Ishikawa (cell line): Measurements from ENCODE around the gene SCAP.

Experiments used
- CEBPB ChIP-seq: IDR thresholded peaks from 2 replicates; pipeline ENCODE4 v1.6.1; 2012
- CREB1 ChIP-seq: IDR thresholded peaks from 2 replicates; pipeline ENCODE4 v1.6.1; 2012; ENCODE audit warnings: low read depth
- EGR1 ChIP-seq: IDR thresholded peaks from 2 replicates; pipeline ENCODE4 v1.6.1; 2012
- EP300 ChIP-seq: IDR thresholded peaks from 2 replicates; pipeline ENCODE4 v1.6.1; 2012; ENCODE audit warnings: borderline replicate concordance
- FOXM1 ChIP-seq: IDR thresholded peaks from 2 replicates; pipeline ENCODE4 v1.6.1; 2012; ENCODE audit warnings: low read depth, borderline replicate concordance
- NFIC ChIP-seq: IDR thresholded peaks from 2 replicates; pipeline ENCODE4 v1.6.1; 2012
- RAD21 ChIP-seq: IDR thresholded peaks from 2 replicates; pipeline ENCODE4 v1.6.1; 2012; ENCODE audit warnings: low read depth
- TAF1 ChIP-seq: IDR thresholded peaks from 2 replicates; pipeline ENCODE4 v1.6.1; 2012; ENCODE audit warnings: low read depth, mild to moderate bottlenecking
- TCF12 ChIP-seq: IDR thresholded peaks from 2 replicates; pipeline ENCODE4 v1.6.1; 2012; ENCODE audit warnings: low read depth
- TEAD4 ChIP-seq: IDR thresholded peaks from 2 replicates; pipeline ENCODE4 v1.6.1; 2012
- USF1 ChIP-seq: IDR thresholded peaks from 2 replicates; pipeline ENCODE4 v1.6.1; 2012
- YY1 ChIP-seq: IDR thresholded peaks from 2 replicates; pipeline ENCODE4 v1.6.1; 2012; ENCODE audit warnings: low read depth
- ZBTB7A ChIP-seq: IDR thresholded peaks from 2 replicates; pipeline ENCODE4 v1.6.1; 2012; ENCODE audit warnings: low read depth
- TF ChIP-seq, protein P1 (sequence below): IDR thresholded peaks from 2 replicates; pipeline ENCODE4 v1.6.1; 2012; ENCODE audit warnings: low read depth, mild to moderate bottlenecking
- TF ChIP-seq, protein P2 (sequence below): IDR thresholded peaks from 2 replicates; pipeline ENCODE4 v1.6.1; 2012

The SCAP gene

DNA sequence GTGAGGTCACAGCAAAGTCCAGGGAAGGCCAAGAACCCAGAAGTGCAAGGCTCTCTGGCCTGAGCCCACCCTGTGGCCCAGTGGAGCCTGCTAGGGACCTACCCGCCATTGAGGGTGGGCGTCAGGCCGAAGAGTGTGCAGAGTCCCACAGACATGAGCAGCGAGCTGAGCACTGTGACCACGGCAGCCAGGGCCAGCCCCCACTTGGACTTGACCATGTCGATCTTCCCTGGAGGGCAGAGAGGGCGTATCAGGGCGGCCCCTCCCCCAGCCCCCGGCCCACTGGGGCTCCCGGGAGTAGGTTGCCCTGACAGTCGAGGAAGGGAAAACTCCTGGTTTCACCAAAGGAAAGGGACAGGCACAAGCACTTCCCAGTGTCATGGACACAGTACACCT lies 50.4 kb downstream of the SCAP start:
- TF ChIP-seq CREB1 (no peak), FOXM1 (no peak), YY1 (no peak), CEBPB (no peak), EP300 (no peak), TAF1 (no peak), USF1 (no peak), TEAD4 (no peak), NFIC (no peak), ZBTB7A (no peak), TCF12 (no peak), EGR1 (no peak), RAD21 (no peak)
- TF ChIP-seq, protein P1, sequence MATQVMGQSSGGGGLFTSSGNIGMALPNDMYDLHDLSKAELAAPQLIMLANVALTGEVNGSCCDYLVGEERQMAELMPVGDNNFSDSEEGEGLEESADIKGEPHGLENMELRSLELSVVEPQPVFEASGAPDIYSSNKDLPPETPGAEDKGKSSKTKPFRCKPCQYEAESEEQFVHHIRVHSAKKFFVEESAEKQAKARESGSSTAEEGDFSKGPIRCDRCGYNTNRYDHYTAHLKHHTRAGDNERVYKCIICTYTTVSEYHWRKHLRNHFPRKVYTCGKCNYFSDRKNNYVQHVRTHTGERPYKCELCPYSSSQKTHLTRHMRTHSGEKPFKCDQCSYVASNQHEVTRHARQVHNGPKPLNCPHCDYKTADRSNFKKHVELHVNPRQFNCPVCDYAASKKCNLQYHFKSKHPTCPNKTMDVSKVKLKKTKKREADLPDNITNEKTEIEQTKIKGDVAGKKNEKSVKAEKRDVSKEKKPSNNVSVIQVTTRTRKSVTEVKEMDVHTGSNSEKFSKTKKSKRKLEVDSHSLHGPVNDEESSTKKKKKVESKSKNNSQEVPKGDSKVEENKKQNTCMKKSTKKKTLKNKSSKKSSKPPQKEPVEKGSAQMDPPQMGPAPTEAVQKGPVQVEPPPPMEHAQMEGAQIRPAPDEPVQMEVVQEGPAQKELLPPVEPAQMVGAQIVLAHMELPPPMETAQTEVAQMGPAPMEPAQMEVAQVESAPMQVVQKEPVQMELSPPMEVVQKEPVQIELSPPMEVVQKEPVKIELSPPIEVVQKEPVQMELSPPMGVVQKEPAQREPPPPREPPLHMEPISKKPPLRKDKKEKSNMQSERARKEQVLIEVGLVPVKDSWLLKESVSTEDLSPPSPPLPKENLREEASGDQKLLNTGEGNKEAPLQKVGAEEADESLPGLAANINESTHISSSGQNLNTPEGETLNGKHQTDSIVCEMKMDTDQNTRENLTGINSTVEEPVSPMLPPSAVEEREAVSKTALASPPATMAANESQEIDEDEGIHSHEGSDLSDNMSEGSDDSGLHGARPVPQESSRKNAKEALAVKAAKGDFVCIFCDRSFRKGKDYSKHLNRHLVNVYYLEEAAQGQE, result no peak
- TF ChIP-seq, protein P2, sequence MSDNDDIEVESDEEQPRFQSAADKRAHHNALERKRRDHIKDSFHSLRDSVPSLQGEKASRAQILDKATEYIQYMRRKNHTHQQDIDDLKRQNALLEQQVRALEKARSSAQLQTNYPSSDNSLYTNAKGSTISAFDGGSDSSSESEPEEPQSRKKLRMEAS, result no peak

DNA sequence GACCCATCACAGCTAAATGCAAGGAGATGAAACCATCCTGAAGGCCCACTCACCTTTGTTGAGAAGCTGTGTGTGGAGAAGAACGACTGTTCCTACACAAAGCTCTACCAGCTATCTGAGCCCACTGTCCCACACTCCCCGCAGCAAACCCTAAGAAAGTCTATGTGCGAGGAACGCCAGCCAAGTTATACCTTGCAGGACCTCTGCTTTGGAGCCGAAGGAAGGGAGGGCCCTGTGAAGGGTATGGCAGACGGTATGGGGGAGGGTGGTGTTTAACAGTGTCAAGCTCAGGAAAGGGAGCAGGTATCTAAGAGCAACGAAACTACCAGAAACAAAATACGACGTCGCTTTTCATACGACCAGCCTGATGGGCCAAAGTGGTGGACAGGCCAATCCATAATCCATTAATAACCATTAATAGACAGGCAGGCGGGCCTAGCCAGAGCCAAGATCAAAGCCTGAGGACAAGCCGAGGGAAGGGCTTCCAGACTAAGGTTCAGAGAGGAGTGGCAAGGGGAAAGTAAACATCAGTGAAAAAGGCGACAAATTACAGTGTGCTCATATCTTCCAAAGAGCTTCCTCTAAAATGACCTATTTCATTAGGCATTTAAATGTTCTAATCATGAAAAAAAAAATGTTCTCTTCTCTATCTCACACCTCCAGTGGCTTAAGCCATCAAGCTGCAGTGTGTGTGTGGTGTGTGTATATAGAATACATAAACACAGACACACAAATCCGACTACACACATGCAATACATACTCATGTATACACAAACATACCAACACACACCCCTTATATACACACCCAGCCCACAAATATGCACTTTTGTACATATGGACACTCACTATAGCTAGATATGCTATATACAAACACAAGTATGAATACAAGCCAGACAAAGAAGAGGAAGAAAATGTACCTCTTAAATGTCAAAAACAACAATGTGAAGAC lies 51.0 kb downstream of the SCAP start:
- no peak for TF ChIP-seq ZBTB7A
- TF ChIP-seq EP300, result no peak
- TF ChIP-seq FOXM1, result no peak
- TF ChIP-seq, protein P1, result no peak
- TF ChIP-seq USF1, result no peak
- no peak for TF ChIP-seq YY1
- TF ChIP-seq CEBPB, result no peak
- TF ChIP-seq CREB1, result no peak

DNA sequence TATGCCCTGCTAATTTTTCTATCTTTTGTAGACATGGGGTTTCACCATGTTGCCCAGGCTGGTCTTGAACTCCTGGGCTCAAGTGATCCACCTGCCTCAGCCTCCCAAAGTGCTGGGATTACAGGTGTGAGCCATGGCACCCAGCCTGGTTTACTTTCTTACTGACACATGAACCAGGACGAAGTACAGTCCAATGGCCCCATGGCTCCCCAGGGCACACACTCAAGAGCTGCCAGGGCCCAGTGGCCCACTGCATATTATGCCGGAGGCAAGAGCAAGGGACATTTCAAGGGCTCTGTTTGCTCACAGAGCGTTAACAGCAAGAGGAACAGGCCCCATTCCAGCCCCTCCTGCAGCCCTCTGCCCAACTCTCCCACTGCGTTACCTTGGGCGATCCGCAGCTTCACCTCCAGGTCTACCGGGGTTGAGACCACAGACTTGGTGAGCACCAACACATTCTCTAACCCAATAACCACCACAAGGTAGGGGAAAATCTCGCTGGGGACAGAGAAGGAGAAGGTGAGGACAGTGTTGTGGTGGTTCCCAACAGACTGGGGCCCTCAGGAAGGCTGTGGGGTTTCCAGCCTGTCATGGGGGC lies 52.1 kb downstream of the SCAP start:
- TF ChIP-seq CREB1, result no peak
- no peak for TF ChIP-seq EP300
- TF ChIP-seq TAF1, result no peak
- TF ChIP-seq FOXM1, result no peak
- no peak for TF ChIP-seq TCF12
- TF ChIP-seq RAD21, result no peak
- no peak for TF ChIP-seq ZBTB7A
- TF ChIP-seq USF1, result no peak
- TF ChIP-seq, protein P2, result no peak
- no peak for TF ChIP-seq YY1
- no peak for TF ChIP-seq TEAD4

DNA sequence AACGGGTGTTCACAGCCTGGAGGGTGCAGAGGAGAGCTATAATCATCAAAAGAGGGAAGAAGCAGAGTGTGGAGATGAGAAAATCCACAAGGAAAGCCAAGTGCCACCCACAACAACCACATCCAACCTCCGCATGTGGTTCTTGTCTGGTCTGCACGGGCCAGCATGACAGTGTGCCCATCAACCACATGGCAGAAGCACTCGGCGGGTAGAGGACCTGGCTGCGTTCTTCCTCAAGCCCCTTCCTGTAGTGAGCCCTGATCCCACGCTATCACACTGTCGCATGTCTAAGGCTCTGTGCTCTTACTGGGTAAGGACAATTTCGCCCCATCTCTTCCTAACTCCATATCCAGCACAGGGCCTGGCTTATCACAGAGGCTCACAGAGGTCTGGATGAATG lies 53.0 kb downstream of the SCAP start:
- no peak for TF ChIP-seq NFIC

DNA sequence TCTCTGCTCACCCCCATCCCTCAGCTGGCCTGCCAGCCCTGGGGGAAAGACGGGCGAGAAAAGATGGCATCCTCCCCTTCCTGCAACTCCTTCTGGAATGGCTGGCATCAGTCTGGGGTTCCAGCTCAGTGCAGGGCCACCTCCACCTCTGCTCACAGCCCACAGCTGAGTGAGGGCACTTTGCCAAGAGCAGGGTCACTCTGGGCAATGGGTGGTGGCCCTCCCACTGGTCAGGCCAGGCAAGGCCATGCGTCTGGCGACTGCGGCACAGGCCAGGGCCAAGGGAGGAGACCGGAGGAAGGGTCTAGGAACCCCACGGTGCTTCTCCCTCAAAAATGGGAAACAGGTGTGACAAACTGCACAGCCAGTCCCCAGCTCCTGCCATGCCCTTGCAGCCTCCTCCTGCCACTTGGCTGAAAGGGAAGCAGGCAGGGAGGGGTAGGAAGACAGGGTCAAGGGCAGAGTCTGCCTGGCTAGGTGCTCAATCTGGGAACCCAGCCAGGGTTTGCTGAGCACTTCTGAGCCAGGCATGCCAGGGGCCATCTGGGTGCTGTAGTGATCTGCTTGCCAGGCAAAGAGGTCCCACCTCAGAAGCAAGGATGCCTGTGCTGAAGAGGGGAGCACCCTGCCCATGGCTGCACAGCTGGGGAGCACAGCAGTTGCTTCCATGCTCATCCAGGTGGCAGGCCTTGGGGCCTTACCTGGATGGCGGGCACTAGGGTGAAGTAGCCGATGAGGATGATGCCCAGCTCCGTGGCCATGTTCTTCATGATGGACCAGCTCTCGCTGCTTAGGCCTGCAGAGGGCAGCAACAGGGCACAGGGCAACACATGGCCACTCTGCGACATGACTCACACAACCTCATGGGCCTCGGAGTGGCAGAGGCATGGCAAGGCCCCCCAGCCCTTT lies 53.7 kb downstream of the SCAP start:
- TF ChIP-seq RAD21 (peak; percentile 26; the same call in 1 of the 2 replicates), TAF1 (no peak)
